NCI-H345 (cell line): ENCODE data around the gene AHCYL1.
"Not testable (repeated sequence)": the region's sequence is repeated elsewhere in the genome, so short reads cannot be mapped to it uniquely, and the experiment has no call there.

ENCODE experiments used
- DNase-seq: peaks from one replicate; lab custom pipeline; 2025; lab: John Stamatoyannopoulos, UW

Gene AHCYL1

GRCh38 chr1:109997204-109997866 is 12.8 kb downstream of the AHCYL1 start:
- no peak for DNase-seq

- DNase-seq = no peak
Observed at GRCh38 chr1:109997867-109998229, 13.3 kb downstream of the AHCYL1 start.

- DNase-seq = no peak
Observed at GRCh38 chr1:110002695-110003094, 18.1 kb downstream of the AHCYL1 start.

DNA sequence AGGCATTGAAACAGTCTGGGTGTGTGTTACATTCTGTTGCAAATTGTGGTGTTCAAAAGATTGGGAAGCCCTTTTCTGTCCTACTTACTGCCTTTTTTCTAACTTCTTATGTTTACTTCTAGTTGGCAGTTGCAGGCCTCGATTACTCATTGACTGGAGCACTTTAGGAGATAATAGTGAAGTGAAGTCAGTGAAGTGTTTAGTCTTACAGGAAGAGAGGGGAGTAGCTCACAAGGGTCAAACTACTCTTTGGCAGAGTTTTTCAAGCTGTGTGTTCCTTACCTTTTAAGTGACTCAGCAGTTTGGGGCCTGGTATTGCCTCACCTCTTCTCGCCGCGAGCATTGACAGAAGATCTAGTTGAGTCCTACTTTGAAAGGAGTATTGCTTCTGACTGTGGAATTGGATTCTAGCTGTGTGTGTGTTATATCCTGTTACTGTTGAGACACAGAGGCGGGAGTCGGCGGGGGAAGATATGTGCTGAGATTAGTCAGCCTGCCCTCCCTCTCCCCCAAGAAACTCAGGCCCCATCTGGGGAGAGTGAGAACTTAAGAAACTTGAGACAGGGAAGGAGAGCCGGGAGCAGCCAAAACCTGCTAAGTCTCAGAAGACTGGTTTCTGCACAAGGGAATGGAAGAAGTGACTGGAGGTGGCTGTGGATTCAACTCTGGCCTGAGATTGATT is 19.3 kb downstream of the AHCYL1 start:
- DNase-seq = no peak

GRCh38 chr1:110004583-110004982 is 20.0 kb downstream of the AHCYL1 start:
- DNase-seq = no peak

DNA sequence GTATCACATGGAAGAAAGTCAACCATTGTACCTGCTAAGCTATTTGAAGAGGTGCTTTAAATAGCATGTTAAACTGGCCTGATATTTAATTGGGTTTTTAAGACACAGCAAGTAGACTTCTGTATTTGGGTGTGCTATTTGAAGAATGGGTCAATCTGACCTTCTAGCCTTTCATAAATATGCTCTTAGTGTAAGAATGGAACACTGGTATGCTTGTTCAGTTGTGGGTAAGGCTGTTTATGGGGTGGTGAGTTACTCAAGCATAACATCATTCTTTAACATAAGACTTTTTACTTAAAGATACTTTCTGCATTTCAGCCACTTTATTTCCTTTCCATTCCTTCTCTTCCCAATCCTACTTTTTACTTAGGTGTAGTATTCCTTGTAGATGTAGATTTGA is 21.4 kb downstream of the AHCYL1 start:
- no peak for DNase-seq

DNA sequence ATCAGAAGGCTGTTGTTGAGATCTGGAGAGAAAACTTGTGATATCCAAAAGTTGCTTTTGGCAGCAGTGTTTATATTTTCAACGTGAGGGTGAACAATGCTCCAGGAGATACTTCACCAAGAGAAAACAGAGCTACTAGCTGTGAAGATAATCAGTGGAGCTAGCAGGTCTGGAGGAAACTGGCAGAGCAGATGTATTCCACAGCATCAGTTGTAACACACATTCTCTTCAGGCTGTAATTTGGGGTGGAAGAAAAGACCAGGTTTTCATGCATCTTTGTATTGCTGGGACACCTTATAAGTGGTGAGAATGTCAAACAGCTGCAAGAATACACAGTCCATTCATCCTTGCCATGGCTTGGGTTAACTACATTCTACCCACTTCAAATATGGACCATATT is 22.0 kb downstream of the AHCYL1 start:
- no peak for DNase-seq

DNA sequence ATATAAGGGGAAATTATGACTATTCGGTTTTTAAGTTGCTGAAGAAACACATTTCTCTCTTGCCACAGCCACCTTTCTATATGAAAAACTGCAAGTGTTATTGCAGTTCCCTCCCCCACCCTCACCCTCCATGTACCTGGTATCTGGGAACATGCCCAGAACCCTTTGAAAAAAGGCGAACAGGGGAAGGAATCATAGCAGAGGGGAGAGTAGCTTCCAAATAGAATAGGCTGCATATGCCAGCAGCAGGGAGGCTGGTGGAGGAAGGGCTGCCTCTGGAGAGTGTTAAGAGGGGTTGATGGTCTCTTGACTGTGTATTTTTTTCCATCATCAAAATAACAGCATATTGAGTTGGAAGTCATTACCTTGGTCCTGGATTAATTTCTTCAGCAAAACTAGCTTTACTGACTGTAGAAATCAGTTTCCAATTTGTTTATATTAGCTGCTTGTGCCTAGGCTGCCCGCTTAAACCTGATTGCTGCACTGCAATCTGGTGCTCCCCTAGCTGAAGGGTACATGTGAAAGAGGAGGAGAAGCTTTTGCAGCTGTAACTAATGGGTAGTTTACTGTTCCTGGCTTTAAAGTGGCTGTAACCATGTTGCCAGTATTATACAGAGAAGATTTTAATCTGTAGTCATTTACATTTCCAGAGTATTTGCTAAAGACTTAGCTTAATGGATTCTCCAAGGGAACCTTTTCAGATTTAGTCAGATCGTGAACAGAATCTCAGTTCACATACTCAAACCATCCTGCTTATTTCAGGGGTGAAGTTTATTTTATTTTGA is 22.7 kb downstream of the AHCYL1 start:
- DNase-seq = no peak

DNA sequence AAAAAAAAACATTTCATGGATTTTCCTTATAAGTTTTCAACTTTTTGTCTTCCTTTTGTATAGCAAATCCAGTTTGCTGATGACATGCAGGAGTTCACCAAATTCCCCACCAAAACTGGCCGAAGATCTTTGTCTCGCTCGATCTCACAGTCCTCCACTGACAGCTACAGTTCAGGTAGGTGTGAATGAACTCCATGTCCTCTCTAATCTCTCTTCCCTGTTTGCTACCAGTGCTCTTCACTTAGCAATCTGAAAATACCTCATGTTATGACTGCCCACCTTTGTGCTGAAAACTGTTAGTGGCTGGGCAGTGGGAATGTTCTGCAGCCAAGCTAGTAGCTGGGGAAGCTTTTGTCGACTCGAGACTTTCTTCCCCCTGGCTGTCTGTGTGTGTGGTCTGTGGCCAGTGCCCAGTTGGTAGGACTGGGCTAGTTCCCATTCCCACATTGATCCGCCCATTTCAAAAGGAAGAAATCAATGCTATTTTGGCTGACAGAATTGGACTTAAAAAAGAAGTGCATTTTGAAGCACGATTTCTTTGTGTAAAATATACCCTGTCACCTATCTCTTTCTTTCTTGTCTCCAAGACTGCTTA is 24.5 kb downstream of the AHCYL1 start:
- DNase-seq = no peak

DNA sequence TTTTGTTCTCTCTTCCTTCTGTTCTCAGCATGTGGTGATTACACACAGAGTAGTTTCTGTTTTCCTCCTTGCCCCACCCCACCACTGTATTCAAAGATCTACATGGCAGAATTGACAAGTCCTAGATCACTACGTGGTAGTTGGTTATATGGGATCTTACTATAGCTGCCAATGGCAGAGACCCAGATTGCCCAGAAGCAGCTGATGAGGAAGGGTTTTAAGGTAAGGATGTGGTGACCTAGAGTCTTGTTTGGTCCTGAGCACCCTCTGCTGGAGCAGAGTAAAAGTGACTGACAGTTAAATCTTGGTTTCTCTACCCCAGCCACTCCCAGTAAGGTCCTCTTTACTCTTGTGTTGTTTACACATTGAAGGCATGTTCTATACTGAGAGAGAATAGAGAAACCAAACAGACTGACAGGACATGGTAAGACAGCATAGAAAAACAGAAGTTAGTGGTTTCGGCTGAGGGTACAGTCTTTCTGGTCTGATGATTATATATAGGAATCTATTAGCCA is 27.0 kb downstream of the AHCYL1 start:
- no peak for DNase-seq

- no peak for DNase-seq
Observed at GRCh38 chr1:110012100-110012780, 27.7 kb downstream of the AHCYL1 start.

GRCh38 chr1:110017792-110018191 is 33.2 kb downstream of the AHCYL1 start:
- DNase-seq = no peak

GRCh38 chr1:110018396-110018795 is 33.8 kb downstream of the AHCYL1 start:
- no peak for DNase-seq

- no peak for DNase-seq
Observed at GRCh38 chr1:110019770-110020169, 35.2 kb downstream of the AHCYL1 start.

DNA sequence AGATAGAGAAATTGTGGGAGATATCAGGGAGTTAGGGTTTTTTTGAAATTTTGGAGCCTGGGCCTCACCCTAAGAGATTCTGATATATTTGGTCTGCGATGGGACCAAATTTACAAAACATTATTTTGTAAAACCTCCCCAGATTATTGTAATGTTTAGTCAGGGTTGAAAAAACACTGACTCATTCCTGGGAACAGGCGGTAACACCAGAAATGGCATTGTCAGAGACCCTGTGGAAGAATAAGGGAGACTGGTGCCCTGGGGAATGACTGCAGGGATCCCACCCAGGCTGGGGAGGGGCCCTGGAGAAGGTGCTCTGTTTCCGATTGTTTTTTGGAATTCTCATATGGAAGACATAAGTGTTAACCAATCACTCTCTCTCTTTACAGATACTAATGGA is 36.7 kb downstream of the AHCYL1 start:
- no peak for DNase-seq

GRCh38 chr1:110024613-110025012 is 40.0 kb downstream of the AHCYL1 start:
- no peak for DNase-seq

GRCh38 chr1:110030687-110031086 is 46.1 kb downstream of the AHCYL1 start:
- not testable (repeated sequence) for DNase-seq

GRCh38 chr1:110032327-110032726 is 47.8 kb downstream of the AHCYL1 start:
- DNase-seq = no peak

DNA sequence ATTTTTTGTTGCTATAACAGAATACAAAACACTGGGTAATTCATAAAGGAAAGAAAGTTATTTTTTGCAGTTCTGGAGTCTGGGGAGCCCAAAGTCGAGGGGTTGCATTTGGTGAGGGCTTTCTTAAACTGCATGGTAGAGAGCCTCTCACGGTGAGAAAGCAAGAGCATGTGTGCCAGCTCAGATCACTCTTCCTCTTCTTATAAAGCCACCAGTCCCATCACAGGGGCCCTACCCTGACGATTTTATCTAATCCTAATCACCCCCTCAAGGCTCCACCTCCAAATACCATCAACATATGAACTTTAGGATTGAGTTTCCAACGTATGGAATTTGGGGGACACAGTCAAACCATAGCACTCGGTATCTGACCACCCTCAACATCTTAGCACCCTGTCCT is 48.9 kb downstream of the AHCYL1 start:
- no peak for DNase-seq

DNA sequence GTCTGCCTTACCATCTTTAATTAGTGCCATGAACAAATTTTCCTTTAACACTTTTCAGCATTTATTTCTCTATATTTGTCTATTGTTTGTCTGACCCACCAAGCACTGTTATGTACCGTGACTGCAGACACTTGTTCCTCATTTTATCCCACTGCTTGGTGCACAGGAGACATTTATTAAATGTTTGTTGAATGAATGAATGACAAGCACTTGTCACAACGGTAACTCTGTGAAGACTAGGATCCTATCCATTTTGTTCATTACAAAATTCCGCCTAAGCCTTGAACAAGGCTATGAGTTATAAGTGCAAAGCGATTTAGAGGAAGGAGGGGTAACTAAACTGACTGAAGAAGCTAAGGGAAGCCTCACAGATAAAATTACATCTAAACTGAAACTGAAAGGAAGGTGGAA is 49.5 kb downstream of the AHCYL1 start:
- DNase-seq = no peak

DNA sequence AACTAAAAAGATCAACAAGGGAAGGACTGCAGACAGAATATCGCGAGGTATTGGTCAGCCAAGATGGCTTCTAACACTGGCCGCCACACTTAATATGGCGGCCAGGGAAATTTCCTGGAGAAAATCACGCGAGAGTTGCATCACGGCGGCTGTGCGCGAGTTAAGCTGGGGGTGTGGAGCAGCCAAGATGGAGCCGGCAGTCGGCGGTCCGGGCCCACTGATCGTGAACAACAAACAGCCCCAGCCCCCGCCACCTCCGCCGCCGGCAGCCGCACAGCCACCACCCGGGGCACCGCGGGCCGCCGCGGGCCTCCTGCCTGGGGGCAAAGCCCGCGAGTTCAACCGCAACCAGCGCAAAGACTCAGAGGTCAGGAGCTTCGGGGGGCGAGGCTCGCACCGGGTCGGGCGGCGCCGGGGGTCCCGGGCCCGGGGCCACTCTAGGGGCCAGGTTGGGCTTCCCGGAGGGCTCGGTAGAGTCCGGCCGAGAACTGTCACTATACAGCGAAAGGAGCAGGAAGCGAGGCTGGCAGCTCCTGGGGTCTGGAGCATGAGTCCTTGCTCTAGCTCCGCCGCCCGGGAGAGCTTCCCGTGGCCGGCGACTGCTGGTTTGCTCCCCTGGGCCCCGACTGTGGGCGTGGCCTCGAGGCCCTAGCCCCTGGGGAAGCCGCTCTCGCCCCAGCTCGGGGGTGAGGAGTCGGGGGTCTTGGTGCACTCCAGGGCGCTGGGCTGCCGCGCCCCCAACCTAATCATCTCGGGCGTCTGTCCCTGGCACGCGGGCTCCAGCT is 50.1 kb downstream of the AHCYL1 start, which contains the start of gene STRIP1:
Gene STRIP1 (plus strand): TSS at position 174 of the 785 bp plus-strand sequence. CDS start 14 bp downstream, at position 188.
- peak; percentile 94 for DNase-seq
